Gastrocnemius medialis (tissue), 4 donors: Measurements from ENCODE around the gene RAB38.

ENCODE experiments used
- POLR2A ChIP-seq, 2 donors: fragments of 450-650 bp; IDR thresholded peaks; one replicate each; pipeline ENCODE4 v1.6.1; 2017; ENCODE audit warnings: antibody characterized with exemption in 2 of 2, mild to moderate bottlenecking in 2 of 2, moderate library complexity in 2 of 2
- TF ChIP-seq, protein P1 (sequence below), 5 experiments: fragments of 450-650 bp in 3 of 5; fragments of 200-600 bp in 2 of 5; sonication (generic) in 2 of 5; IDR thresholded peaks in 4 of 5; conservative IDR thresholded peaks in 1 of 5; 1 replicate in 4 of 5; 2 replicates in 1 of 5; pipeline ENCODE4 v1.5.1; 2016 to 2019; ENCODE audit warnings: antibody characterized with exemption in 5 of 5, mild to moderate bottlenecking in 3 of 5, moderate library complexity in 3 of 5

DNA sequence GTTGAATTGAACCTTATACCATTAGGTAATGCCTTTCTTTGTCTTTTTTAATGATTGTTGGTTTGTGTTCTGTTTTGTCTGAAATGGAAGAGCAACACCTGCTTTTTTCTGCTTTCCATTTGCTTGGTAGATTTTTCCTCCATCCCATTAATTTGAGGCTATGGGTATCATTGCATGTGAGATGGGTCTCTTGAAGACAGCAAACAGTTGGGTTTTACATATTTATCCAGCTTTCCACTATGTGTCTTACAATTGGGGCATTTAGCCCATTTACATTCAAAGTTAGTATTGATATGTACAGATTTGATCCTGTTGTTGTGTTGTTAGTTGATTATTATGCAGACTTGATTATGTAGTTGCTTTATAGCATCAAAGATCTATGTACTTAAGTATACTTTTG, 21.1 kb upstream of the RAB38 start:
- no peak for TF ChIP-seq POLR2A (IDR thresholded peaks at IDR 0.05)
- TF ChIP-seq, protein P1, sequence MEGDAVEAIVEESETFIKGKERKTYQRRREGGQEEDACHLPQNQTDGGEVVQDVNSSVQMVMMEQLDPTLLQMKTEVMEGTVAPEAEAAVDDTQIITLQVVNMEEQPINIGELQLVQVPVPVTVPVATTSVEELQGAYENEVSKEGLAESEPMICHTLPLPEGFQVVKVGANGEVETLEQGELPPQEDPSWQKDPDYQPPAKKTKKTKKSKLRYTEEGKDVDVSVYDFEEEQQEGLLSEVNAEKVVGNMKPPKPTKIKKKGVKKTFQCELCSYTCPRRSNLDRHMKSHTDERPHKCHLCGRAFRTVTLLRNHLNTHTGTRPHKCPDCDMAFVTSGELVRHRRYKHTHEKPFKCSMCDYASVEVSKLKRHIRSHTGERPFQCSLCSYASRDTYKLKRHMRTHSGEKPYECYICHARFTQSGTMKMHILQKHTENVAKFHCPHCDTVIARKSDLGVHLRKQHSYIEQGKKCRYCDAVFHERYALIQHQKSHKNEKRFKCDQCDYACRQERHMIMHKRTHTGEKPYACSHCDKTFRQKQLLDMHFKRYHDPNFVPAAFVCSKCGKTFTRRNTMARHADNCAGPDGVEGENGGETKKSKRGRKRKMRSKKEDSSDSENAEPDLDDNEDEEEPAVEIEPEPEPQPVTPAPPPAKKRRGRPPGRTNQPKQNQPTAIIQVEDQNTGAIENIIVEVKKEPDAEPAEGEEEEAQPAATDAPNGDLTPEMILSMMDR (IDR thresholded peaks at IDR 0.05 in 4 of 5, conservative IDR thresholded peaks at IDR 0.05 in 1 of 5), result no peak
